ENCODE data around the gene PPP1R12B. TPM values are rescaled to one million over a fixed set of nuclear protein-coding genes. Genes with fewer than 3 reads are reported as not detected.
"Not testable (repeated sequence)": the region's sequence is repeated elsewhere in the genome, so short reads cannot be mapped to it uniquely, and the experiment has no call there.

Gene PPP1R12B
- polyA plus RNA-seq, 3 donors = 17.4 to 24.0 (median 19.2) TPM

GRCh38 chr1:202564958-202565495 lies 216.5 kb downstream of the PPP1R12B start:
- DNase-seq (ENCODE audit: extremely low read depth in 1 of 11, low read depth in 9 of 11, low spot score in 4 of 11) = no peak

DNA sequence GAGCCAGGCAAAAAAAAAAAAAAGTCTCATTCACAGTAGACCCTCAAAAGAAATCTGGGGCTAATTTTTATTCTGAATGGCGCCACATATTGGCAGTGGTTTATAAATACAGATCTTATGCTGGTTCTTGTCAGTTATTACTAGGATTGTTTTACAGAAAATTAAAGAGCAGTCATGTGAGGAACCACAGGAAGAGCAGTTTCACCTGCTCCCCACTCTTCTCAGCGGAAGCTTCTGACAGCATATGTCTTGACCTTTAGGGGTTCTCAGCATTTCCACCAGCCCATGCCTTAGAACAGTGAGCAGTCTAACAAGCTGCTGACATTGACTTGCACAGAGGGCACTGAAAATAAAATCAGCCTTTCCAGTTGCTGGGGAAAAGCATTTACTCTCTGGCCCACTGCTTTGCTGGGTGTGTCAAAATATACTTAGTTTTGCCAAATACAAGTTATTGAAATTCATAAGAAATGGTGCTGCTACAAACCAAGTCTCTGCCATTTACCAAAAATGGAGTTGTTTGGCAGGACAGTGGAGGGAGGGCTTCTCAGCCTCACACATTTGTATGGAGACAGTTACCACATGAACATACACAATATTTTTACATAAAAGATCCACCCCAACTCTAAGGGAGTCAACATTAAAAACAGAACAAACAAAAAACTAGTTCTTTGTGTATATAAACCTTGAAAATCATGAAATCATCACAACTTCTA lies 217.5 kb downstream of the PPP1R12B start:
- no peak for DNase-seq (ENCODE audit: extremely low read depth in 1 of 11, low read depth in 9 of 11, low spot score in 4 of 11)

DNA sequence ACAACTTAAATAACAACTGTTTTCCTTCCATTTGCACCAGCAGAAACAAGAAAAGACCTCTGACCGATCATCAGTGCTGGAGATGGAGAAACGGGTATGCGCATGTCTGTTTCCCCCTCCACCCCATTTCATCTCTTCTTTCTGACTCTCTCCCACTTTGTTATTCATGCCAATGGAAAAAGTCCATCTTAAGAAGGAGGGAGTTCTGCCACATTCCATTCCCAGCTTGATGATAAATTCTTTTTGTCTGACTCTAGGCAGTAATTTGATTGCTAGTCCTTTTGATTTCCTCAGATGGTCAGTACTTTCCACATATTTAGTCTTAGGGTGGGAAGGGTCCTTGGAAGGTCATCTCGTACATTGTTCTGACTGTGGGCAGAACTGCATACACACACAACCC lies 219.2 kb downstream of the PPP1R12B start:
- no peak for DNase-seq (ENCODE audit: extremely low read depth in 1 of 11, low read depth in 9 of 11, low spot score in 4 of 11)

DNA sequence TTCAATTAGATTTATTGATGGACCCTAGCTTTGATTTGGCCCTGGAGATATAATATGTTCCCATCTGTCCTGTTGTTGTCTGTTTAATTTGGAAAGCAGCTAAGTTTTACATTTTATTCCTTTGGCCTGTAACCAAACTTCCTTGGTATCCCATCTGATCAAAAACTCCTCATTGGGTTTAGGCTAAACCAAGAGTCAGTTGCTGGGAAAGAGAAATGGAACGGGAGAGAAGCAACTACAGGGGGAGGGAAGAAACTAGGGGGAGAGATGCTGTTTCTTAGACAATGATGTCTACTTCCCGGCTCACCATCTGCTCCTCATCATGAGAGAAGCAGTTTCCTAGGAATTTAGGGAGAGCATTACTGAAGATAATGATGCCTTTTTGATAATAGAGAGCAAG lies 219.9 kb downstream of the PPP1R12B start:
- no peak for DNase-seq (ENCODE audit: extremely low read depth in 1 of 11, low read depth in 9 of 11, low spot score in 4 of 11)

- DNase-seq (ENCODE audit: extremely low read depth in 1 of 11, low read depth in 9 of 11, low spot score in 4 of 11) = no peak
Measured at GRCh38 chr1:202568826-202569225, 220.3 kb downstream of the PPP1R12B start.

GRCh38 chr1:202569393-202570322 lies 221.2 kb downstream of the PPP1R12B start:
- no peak for DNase-seq (ENCODE audit: extremely low read depth in 1 of 11, low read depth in 9 of 11, low spot score in 4 of 11)

DNA sequence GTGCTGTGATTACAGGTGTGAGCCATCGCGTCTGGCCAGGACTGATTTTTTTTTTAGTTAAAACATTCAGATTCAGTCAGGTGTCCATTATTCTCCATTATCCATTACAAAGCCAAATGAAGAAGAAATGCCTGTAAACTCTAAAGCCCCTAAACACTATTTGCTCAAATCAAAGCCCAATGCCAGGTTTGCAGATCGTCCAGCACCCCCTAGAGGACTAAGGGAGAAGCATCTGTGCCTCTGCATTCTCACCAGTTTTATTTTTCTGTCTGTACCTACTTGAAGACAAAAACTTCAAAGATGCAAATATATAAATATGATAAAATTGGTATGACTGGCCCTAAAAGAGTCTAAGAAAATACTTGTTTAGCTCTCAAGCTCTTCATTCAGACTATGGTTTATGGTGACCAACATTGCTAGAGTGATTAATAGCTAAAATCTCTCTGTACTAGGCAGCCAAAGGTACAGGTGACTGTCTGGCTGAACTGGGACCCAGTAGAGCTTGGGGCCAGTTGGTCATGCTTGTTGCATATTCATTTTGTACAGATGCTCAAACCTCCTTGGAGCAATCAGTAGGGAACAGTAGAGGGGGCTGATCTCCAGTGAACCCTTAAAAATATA lies 223.3 kb downstream of the PPP1R12B start:
- no peak for DNase-seq (ENCODE audit: extremely low read depth in 1 of 11, low read depth in 9 of 11, low spot score in 4 of 11)

DNA sequence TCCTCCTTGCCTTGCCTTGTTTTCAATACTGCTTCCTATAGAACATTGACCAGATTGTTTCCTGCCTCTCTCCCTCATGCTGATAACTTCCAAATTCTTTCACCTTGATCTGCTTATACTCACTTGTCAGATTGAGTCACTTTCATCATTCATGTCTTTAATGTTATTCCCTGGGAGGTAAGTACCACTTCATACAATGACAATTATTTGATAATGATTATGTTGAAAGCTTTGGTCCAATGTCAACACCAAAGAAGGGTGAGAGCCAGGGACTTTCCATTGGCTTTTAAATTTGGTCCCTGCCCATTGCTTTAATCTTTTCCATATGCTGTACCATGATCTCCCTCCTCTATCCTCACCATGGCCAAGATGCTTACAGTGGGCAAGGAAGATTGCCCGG lies 224.4 kb downstream of the PPP1R12B start:
- DNase-seq (ENCODE audit: extremely low read depth in 1 of 11, low read depth in 9 of 11, low spot score in 4 of 11) = no peak

DNA sequence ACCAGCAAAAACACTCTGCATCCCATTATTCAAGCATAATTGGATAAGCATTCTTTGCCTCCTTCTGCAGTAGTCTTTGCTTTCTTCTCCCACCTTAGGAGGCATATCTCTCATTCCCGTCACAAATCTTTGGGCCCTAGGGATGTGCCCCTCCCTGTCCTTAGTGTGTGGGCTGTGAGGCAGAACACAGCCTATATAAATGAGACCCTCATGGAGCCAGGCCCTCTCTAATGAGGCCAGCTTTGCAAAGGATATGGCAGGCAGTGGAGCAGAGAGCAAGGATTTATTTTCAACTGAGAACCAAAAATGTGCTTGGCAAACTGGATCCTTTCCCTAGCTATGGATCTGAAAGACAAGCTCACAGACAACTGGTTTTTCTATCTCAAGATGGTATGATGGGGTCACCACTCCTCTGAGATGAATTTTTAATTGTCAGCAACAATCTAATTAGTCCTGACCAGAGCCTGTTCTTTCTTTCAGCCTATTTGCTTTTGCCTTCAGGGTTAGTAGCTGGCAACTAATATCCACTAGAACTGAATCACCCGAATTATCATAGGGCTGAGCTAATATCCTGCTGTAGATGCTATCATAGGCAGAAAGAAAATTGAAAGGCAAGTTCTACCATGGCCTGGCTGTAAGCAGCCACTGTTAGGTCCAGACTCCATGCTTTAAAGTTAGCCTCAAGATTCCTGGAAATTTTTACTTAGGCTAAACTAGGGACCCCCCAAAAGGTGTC lies 227.6 kb downstream of the PPP1R12B start:
- DNase-seq (ENCODE audit: extremely low read depth in 1 of 11, low read depth in 9 of 11, low spot score in 4 of 11) = no peak

DNA sequence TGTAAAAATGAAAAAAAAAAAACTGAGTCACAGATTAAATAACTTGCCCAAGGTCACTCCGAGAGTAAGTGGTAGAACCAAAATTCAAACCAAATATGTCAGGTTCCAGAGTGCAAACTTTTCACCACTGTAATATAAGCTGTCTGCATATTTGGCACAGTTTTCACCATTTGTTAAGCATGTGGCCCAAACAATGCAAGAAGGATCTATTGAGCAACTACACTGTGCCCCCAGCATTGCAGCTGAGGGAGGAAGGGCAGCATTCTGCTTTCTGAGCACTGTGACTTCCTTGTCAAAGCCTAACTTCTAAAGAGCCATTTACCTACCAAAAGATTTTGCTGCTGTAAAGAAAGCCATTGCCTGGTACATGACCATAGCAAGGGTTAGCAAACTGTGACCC lies 228.3 kb downstream of the PPP1R12B start:
- DNase-seq (ENCODE audit: extremely low read depth in 1 of 11, low read depth in 9 of 11, low spot score in 4 of 11) = no peak

GRCh38 chr1:202577381-202577780 lies 228.9 kb downstream of the PPP1R12B start:
- no peak for DNase-seq (ENCODE audit: extremely low read depth in 1 of 11, low read depth in 9 of 11, low spot score in 4 of 11)

GRCh38 chr1:202578001-202578504 lies 229.6 kb downstream of the PPP1R12B start:
- DNase-seq (ENCODE audit: extremely low read depth in 1 of 11, low read depth in 9 of 11, low spot score in 4 of 11) = peak in 7 of 11 donors; percentile 57 to 80 (median 65)

- DNase-seq (ENCODE audit: extremely low read depth in 1 of 11, low read depth in 9 of 11, low spot score in 4 of 11) = no peak
Measured at GRCh38 chr1:202578565-202578964, 230.1 kb downstream of the PPP1R12B start.

DNA sequence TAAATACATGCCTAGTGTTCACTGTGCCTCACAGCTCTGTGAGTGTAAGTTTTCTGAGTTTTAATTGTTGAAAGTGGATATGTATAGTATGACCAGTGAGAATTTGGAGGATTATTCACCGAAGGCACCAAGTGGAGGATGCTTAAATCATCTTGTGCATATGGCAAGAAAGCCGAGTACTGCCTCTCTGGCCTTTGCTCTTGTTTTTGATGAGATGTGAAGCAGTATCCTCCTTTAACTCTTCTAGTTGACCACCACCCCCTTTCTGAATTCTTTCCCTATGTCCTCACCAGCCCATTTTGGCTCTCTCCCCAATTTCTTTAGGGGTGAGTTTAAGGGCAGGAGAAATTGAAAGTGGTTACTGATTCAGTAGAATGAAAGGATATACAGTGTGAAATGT lies 231.3 kb downstream of the PPP1R12B start:
- DNase-seq (ENCODE audit: extremely low read depth in 1 of 11, low read depth in 9 of 11, low spot score in 4 of 11) = no peak

- no peak for DNase-seq (ENCODE audit: extremely low read depth in 1 of 11, low read depth in 9 of 11, low spot score in 4 of 11)
Measured at GRCh38 chr1:202580619-202581018, 232.1 kb downstream of the PPP1R12B start.

- DNase-seq (ENCODE audit: extremely low read depth in 1 of 11, low read depth in 9 of 11, low spot score in 4 of 11) = not testable (repeated sequence)
Measured at GRCh38 chr1:202582350-202582749, 233.9 kb downstream of the PPP1R12B start.

GRCh38 chr1:202584707-202585589 lies 236.4 kb downstream of the PPP1R12B start:
- no peak for DNase-seq (ENCODE audit: extremely low read depth in 1 of 11, low read depth in 9 of 11, low spot score in 4 of 11)

DNA sequence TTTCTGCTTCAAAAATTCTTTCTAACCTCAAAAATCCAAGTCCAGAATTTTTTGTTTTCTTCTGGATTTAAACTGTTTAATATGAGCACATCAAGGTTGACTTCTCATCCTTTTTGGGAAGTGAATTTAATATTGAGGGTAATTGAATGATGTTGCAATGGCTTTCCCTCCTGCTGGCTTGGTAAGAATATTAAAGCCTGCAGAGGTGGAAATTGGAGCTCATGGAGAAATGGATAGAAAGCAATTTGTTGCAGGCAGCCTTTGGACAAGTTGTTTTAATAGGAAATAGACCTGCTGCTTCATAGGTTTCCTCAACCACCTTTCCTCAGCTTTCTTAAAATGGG lies 237.1 kb downstream of the PPP1R12B start:
- no peak for DNase-seq (ENCODE audit: extremely low read depth in 1 of 11, low read depth in 9 of 11, low spot score in 4 of 11)
